ENCODE results near the gene VSX2.

The VSX2 gene

GRCh38 chr14:74312161-74312560, 72.9 kb downstream of the VSX2 start:
- H3K4me2 ChIP-seq: no peak overlapping the region
- TF ChIP-seq Cebpa-rat (IDR thresholded peaks at IDR 0.05): no peak
- H3K27me3 ChIP-seq: no peaks in the 10 kb centered on the region
- peaks cover 0 to 11% (median 0%) of the 10 kb centered on the region in 10 experiments; a peak in 6 of 20 replicates for H3K4me1 ChIP-seq
- no peak overlapping the region for H3K4me3 ChIP-seq
- no peak overlapping the region for H3K27ac ChIP-seq
- H3K9ac ChIP-seq: no peak overlapping the region
- no peaks in the 10 kb centered on the region for H3K36me3 ChIP-seq
- H4K20me1 ChIP-seq: no peaks in the 10 kb centered on the region
- H3K9me3 ChIP-seq (replicated peaks in 1 of 11): no peaks in the 10 kb centered on the region
